ENCODE measurements around the gene LENG8.

LENG8 gene

DNA sequence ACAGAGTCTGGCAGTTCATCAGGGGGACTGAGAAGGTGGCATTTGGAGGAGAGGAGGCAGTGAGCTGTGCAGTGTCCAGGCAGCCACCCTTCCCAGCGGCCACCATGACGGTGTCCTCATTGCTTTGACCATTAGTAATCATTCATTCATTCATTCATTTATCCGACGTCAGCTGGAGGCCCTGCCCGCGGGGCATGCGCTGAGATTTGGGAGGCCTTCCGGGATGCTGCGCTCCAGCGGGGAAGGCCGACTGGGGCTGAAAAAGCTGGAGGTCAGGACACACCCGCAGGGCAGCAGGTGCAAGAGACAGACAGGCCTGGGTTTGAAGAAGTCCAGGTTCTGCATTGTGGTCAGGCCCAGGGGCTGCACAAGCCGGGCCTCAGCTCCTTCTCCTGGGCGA is 24.8 kb upstream of the LENG8 start:
- no peak for ATAC-seq

- no peak for ATAC-seq
Observed at GRCh38 chr19:54424660-54425381, 24.2 kb upstream of the LENG8 start.

- ATAC-seq = no peak
Observed at GRCh38 chr19:54425382-54425723, 23.6 kb upstream of the LENG8 start.

GRCh38 chr19:54426291-54426931 is 22.6 kb upstream of the LENG8 start:
- ATAC-seq = no peak

DNA sequence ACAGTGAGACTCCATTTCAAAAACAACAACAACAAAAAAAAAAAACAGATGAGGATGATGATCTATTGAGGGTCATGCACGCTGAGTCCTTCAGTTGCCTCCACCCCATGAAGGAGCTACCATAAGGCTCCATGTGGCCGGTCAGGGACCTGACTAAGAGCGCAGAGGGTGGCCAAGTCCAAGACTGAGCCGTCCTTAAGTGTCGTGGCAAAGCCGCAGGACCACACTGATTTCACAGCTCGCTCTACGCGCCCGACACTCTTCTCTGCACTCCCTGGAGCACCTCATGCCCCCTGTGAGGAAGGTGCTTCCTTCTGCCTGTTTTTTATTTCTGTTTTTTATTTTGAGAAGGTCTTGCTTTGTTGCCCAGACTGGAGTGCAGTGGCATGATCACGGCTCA is 21.4 kb upstream of the LENG8 start:
- ATAC-seq = no peak

GRCh38 chr19:54428323-54429175 is 20.4 kb upstream of the LENG8 start:
- ATAC-seq = no peak

DNA sequence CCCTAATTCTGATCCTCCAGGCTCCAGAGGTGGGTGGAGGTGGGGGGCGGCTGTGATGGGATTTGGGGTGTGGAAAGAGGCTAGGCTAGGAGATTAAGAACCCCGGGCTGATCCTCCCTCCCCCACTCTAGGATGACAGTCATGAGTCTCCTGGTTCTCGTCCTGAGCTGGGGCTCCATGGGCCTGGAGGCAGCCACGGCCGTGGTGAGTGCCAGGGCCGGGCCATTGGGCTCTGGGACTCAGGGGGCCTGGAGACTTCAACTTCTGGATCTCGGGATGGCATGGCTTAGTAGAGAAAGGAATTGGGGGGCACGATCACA is 19.9 kb upstream of the LENG8 start:
- no peak for ATAC-seq

DNA sequence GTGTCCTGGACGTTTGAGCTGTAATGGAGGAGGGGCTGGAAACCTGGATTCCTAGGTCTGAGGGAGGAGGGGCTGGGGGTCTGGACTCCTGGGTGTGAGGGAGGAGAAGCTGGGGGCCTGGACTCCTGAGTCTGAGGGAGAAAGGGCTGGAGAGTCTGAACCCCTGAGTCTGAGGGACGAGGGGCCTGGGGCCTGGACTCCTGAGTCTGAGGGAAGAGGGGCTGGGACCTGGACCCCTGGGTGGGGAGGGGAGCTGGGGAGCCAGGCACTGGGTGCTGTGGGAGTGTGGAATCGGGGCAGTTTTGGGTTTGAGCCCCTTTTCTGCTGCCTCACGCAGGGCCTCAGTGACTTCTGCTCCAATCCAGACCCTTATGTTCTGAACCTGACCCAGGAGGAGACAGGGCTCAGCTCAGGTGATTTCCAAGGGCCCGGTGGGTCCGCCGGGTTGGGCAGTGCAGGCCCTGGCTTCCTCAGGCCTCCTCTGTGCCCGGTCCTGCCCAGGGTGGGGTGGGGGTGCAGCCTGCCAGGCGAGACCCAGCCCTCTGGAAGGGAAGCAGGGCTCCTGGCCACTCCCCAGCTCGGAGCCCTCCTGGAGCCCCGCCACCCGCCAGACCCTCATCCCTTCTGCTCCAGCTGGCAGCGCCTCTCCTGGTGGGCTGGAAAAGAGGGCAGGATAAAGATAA is 19.3 kb upstream of the LENG8 start:
- no peak for ATAC-seq

GRCh38 chr19:54430306-54431254 is 18.4 kb upstream of the LENG8 start:
- ATAC-seq = peak; percentile 65 to 72

GRCh38 chr19:54431255-54431838 is 17.7 kb upstream of the LENG8 start:
- ATAC-seq = no peak

DNA sequence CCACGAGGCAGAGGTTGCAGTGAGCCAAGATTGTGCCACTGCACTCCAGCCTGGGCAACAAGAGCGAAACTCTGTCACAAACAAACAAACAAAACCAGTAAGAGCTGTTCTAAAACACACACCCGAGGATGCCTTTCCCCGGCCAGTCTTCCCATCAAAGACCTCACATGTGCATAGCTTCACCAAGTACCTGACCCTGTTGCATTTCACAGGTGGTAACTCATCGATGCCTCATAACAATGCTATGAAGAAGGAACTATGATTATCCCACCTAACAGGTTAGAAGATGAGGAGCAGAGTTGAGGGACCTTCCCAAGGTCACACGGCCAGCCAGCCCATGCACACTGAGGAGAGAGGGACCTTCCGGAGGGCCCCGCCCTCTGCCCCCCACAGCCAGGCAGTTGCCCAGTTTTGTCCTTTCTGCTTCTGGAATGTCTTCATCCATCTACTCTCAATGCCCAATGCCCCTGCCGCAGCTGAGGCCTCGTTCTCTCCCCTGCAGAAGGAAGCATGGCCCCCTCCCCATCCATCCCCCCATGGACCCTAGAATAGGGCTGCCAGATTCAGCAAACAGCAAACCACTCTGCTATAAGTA is 16.8 kb upstream of the LENG8 start:
- ATAC-seq = no peak

- no peak for ATAC-seq
Observed at GRCh38 chr19:54433697-54434096, 15.3 kb upstream of the LENG8 start.

DNA sequence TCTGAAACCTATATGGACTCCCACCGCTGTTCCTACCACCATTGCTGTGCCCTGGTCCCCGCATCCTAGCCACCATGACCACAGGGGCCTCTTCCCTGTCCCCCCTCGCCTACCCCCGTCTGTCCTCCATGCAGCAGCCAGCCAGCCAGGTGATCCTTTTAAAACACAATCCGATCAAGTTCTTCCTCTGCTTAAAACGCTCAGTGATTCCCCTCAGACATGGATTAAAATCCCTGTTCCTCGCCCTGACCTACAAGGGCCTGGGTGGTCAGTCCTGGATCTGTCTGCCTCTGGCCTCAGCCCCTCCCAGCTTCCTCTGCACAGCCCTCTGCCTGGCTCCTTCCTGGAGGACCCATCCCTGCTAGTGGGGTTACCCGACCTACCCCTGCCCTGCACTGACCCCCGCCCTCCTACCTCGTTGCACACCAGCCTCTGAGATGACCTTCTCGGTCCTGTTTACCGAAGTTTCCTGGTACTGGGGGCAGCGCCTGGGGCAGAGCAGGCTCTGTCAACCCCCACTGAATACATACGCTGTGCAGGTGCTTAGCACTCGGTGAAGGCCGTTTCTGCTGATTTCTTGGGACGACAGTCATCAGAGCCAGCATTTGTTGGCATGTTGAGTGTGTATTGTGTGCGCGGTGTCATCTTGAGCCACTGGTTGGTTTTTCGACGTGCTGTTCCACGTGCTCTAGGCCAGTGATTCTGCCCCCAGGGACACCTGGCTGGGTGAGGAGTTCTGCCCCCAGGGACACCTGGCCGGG is 14.7 kb upstream of the LENG8 start:
- no peak for ATAC-seq

DNA sequence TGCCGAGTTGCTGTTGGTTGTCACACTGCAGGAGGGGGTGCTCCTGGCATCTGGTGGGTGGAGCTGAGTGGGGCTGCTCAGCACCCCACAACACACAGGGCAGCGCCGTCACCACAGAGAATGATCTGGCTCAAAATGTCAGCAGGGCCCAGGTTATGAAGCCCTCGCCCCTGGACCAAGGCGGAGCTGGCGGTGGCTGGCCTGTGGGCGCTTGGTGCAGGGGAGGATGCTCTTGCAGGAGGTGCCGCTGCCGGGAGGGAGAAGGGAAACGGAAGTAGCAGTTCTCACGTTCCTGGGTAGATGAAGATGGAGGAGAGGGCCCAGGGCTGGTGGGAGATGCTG is 14.2 kb upstream of the LENG8 start:
- ATAC-seq = no peak

- ATAC-seq = no peak
Observed at GRCh38 chr19:54435551-54436016, 13.4 kb upstream of the LENG8 start.

DNA sequence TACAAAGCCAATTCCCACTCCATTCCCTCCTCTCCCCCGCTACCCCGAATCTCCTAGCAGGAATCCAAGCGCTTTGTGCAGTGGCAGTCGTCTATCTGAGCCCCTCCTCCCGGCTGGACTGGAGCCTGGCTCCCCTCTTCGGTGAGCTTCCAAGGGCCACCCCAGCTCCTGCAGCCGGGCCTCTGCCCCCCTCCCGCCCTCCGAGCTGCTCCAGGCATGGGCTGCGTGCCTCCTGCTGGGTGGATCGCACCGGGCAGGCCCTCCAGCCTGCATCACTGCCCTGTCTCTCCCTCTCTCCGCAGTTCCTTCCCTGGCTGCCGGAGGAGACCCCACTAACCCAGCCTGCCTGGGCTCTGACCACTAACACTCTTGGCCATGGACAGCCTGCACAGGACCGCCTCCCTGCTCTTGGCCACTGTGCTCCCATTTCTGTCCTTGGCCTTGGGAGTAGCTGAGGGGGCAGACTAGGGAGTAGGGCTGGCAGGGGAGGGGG is 12.9 kb upstream of the LENG8 start:
- no peak for ATAC-seq

GRCh38 chr19:54436628-54437252 is 12.3 kb upstream of the LENG8 start:
- no peak for ATAC-seq

GRCh38 chr19:54439174-54439851 is 9.7 kb upstream of the LENG8 start:
- peak; percentile 41 to 60 for ATAC-seq

DNA sequence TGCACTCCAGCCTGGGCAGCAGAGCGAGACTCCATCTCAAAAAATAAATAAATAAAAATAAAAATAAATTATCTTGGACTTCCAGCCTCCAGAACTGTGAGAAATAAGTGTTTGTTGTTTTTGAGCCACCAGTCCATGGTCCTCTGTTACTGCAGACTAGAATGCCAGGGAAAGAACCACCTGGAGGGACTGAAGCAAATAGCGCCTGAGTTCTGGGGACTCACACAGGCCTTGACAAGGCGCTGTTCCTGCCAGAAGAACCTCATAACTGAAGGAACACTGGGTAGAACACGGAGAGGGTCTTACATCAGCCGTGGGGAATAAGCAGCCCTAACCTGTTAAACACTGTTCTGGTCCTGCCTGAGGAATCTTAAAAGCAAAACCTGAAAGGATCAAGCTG is 8.4 kb upstream of the LENG8 start:
- no peak for ATAC-seq
